Measurements from ENCODE around the gene SP1. TPM values are rescaled to one million over a fixed set of nuclear protein-coding genes. Genes with fewer than 3 reads are reported as not detected.
A peak's percentile ranks its signal among the peaks of the same experiment; 100 is the strongest.

The SP1 gene
- total and polyA plus RNA-seq, 2 donors from 2014 or later = 15.1 to 126 TPM

DNA sequence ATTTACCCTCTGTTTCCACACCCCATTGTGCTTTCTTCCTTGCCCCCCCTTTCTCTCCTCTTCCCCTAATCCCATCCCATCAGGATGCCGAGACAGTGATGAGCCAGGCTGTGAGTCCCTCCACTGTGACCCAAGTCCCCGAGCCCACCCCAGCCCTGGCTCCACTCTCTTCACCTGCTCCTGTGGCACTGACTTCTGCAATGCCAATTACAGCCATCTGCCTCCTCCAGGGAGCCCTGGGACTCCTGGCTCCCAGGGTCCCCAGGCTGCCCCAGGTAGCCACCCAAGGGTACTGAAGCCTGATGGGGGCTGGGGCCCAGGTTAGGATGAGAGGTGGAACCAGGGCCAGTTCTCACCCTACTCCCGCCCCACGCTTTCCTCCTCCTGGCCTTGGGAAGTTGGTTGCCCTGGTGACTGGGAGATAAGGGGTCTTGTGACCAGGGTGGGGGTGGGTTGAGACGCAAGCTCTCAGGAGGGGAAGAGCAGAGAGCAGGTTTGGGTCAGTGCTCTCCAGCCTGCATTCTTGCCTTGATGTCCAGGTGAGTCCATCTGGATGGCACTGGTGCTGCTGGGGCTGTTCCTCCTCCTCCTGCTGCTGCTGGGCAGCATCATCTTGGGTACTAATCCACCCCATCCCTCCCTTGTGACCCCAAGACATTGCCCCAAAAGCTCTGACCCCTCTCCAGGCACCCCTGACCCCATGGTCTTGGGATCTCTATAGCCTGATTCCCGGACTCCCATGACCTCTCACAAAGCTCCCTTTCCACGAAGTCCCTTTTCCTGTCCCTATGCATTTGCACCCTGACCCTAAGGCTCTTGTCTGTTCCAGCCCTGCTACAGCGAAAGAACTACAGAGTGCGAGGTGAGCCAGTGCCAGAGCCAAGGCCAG lies 44.9 kb downstream of the SP1 start:
- no peak overlapping the region for H3K9ac ChIP-seq (ENCODE audit: low read length in 3 of 3)
- TF ChIP-seq, protein P1, sequence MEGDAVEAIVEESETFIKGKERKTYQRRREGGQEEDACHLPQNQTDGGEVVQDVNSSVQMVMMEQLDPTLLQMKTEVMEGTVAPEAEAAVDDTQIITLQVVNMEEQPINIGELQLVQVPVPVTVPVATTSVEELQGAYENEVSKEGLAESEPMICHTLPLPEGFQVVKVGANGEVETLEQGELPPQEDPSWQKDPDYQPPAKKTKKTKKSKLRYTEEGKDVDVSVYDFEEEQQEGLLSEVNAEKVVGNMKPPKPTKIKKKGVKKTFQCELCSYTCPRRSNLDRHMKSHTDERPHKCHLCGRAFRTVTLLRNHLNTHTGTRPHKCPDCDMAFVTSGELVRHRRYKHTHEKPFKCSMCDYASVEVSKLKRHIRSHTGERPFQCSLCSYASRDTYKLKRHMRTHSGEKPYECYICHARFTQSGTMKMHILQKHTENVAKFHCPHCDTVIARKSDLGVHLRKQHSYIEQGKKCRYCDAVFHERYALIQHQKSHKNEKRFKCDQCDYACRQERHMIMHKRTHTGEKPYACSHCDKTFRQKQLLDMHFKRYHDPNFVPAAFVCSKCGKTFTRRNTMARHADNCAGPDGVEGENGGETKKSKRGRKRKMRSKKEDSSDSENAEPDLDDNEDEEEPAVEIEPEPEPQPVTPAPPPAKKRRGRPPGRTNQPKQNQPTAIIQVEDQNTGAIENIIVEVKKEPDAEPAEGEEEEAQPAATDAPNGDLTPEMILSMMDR (IDR thresholded peaks at IDR 0.05; ENCODE audit: borderline replicate concordance, extremely low read depth, insufficient read depth) = no peak
- H3K4me1 ChIP-seq (ENCODE audit: control insufficient read depth in 2 of 3, insufficient read depth in 2 of 3, low read depth in 1 of 3, low read length in 3 of 3) = peaks cover 0 to 3% (median 2%) of the 10 kb centered on the region in 3 donors
- H3K27me3 ChIP-seq (ENCODE audit: control insufficient read depth, insufficient read depth, low read length) = no peaks in the 10 kb centered on the region
- H3K36me3 ChIP-seq (ENCODE audit: control insufficient read depth in 2 of 3, insufficient read depth in 3 of 3, low read length in 3 of 3) = no peaks in the 10 kb centered on the region
- FAIRE-seq = no peak
- H3K4me3 ChIP-seq (ENCODE audit: low read length in 3 of 3) = no peak overlapping the region
- H3K27ac ChIP-seq (ENCODE audit: low read depth in 2 of 2, low read length in 2 of 2) = no peak overlapping the region
- no peaks in the 10 kb centered on the region for H3K9me3 ChIP-seq (ENCODE audit: control insufficient read depth in 2 of 3, insufficient read depth in 1 of 3, low read length in 3 of 3)
- intact Hi-C loops (cut with DNase I) = loop anchor here (10.0 kb wide), 1 partner anchor 70 kb away; no protein-coding TSS in a partner anchor
- DNase-seq = peak in 2 of 5 donors; percentile 48 to 53

DNA sequence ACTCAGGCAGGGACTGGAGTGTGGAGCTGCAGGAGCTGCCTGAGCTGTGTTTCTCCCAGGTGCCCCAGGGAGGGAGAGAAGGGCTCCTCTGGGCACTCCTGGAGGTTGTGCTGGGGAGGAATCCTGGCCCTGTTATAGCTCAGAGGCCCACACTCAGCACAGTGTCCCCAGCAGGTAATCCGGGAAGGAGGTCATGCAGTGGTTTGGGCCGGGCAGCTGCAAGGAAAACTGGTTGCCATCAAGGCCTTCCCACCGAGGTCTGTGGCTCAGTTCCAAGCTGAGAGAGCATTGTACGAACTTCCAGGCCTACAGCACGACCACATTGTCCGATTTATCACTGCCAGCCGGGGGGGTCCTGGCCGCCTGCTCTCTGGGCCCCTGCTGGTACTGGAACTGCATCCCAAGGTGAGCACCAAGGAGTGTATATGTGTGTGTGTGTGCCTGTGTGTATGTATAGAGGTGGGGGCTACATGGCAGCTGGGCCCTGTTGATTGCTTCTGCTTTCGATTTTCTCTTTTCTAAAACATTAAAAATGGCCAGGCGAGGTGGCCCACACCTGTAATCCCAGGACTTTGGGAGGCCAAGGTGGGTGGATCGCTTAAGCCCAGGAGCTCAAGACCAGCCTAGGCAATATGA lies 45.7 kb downstream of the SP1 start:
- no peaks in the 10 kb centered on the region for H3K9me3 ChIP-seq (ENCODE audit: control insufficient read depth in 2 of 3, insufficient read depth in 1 of 3, low read length in 3 of 3)
- intact Hi-C loops (cut with DNase I) = loop anchor here (10.0 kb wide), 1 partner anchor 71 kb away; no protein-coding TSS in a partner anchor

DNA sequence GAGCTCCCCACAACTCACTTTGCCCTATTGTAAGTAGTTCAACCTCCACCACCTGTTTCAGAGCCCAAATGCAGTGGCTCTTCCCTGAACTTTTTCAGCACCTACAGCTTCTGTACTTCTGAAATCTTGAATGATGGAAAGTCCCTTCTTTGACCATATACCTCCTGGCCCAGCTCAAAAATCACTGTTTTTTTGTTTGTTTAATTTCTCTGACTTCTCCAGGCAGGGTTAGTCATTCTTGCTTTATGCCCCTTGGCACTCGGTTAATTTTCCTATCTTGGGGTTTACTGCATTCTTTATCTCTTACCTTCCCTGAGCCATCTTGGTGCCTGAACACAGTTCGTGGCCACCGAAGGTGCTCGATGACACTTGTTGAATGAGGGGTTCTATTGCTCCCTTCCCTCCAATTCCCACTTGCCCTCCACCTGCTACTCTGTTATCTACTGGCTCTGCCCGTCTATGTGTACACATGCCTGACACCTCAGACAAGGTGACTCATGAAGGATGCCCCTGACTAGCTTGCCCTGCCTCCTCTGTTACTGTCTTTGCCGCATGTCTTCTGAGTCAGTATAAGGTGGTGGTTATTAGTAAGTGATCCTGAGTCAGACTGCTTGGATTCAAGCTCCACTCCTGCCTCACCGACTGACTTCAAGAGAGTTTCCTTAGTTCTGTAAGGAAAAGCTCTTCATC lies 48.1 kb downstream of the SP1 start:
- Histone ChIP-seq H3K9ac (ENCODE audit: low read length in 3 of 3) (no peak overlapping the region), H3K4me3 (ENCODE audit: low read length in 3 of 3) (no peak overlapping the region), H3K27ac (ENCODE audit: low read depth in 2 of 2, low read length in 2 of 2) (no peak overlapping the region), H3K9me3 (ENCODE audit: control insufficient read depth in 2 of 3, insufficient read depth in 1 of 3, low read length in 3 of 3) (no peaks in the 10 kb centered on the region), H3K36me3 (ENCODE audit: control insufficient read depth in 2 of 3, insufficient read depth in 3 of 3, low read length in 3 of 3) (no peaks in the 10 kb centered on the region), H3K4me1 (ENCODE audit: control insufficient read depth in 2 of 3, insufficient read depth in 2 of 3, low read depth in 1 of 3, low read length in 3 of 3) (no peaks in the 10 kb centered on the region), H3K27me3 (ENCODE audit: control insufficient read depth, insufficient read depth, low read length) (no peaks in the 10 kb centered on the region)
- TF ChIP-seq, protein P1 (IDR thresholded peaks at IDR 0.05; ENCODE audit: borderline replicate concordance, extremely low read depth, insufficient read depth) = no peak
- FAIRE-seq (no peak), DNase-seq (peak in 1 of 5 donors; percentile 15)
- intact Hi-C loops (cut with DNase I) = loop anchor here (10.0 kb wide), 1 partner anchor 73 kb away; no protein-coding TSS in a partner anchor

More for the DNA sequence above, 45.7 kb downstream of the SP1 start:
- TF ChIP-seq, protein P1 (IDR thresholded peaks at IDR 0.05; ENCODE audit: borderline replicate concordance, extremely low read depth, insufficient read depth) = no peak
- H3K4me3 ChIP-seq (ENCODE audit: low read length in 3 of 3) = no peak overlapping the region
- H3K9ac ChIP-seq (ENCODE audit: low read length in 3 of 3) = no peak overlapping the region
- H3K27me3 ChIP-seq (ENCODE audit: control insufficient read depth, insufficient read depth, low read length) = no peaks in the 10 kb centered on the region
- DNase-seq (peak in 1 of 5 donors; percentile 43), FAIRE-seq (no peak)
- H3K36me3 ChIP-seq (ENCODE audit: control insufficient read depth in 2 of 3, insufficient read depth in 3 of 3, low read length in 3 of 3) = no peaks in the 10 kb centered on the region
- H3K27ac ChIP-seq (ENCODE audit: low read depth in 2 of 2, low read length in 2 of 2) = no peak overlapping the region
- H3K4me1 ChIP-seq (ENCODE audit: control insufficient read depth in 2 of 3, insufficient read depth in 2 of 3, low read depth in 1 of 3, low read length in 3 of 3) = peaks cover 0 to 3% (median 2%) of the 10 kb centered on the region in 3 donors

Measured in kidney (tissue), 14 donors.